HL-60 (cell line): ENCODE results near the gene ACOX3.

Experiments used
- DNase-seq, 2 experiments: peaks; one replicate each; pipeline ENCODE4 v3.0.0-alpha.2; 2010 to 2020; ENCODE audit warnings: low read depth in 1 of 2, low spot score in 1 of 2
- H3K27ac ChIP-seq: fragments of 250-450 bp; sonication (Bioruptor Pico); replicated peaks from 2 replicates; pipeline ENCODE4 v1.5.1; 2020; ENCODE audit warnings: mild to moderate bottlenecking, moderate library complexity
- H3K27me3 ChIP-seq: fragments of 250-450 bp; sonication (Bioruptor Pico); 2 replicates; pipeline ENCODE4 v1.5.1; 2021; ENCODE audit warnings: mild to moderate bottlenecking, moderate library complexity; ENCODE audit not compliant: insufficient read depth, poor library complexity, severe bottlenecking
- H3K4me3 ChIP-seq: replicated peaks from 2 replicates; pipeline ENCODE4 v1.5.1; 2011; ENCODE audit warnings: mild to moderate bottlenecking, control low read depth, low read length; ENCODE audit not compliant: insufficient read depth
- CTCF ChIP-seq: IDR thresholded peaks from one replicate; pipeline ENCODE4 v1.5.1; 2011; ENCODE audit warnings: low read length, control low read depth, inconsistent platforms; ENCODE audit not compliant: insufficient read depth
- GABPA ChIP-seq: IDR thresholded peaks from 2 replicates; pipeline ENCODE4 v1.6.1; 2012; ENCODE audit warnings: low read depth
- POLR2AphosphoS5 ChIP-seq: IDR thresholded peaks from 2 replicates; pipeline ENCODE4 v1.6.1; 2012; ENCODE audit warnings: low read depth
- REST ChIP-seq: IDR thresholded peaks from 2 replicates; pipeline ENCODE4 v1.6.1; 2012; ENCODE audit warnings: low read depth; ENCODE audit not compliant: insufficient replicate concordance
- SPI1 ChIP-seq: IDR thresholded peaks from 2 replicates; pipeline ENCODE4 v1.6.1; 2012; ENCODE audit warnings: low read depth, mild to moderate bottlenecking, borderline replicate concordance

The ACOX3 gene

GRCh38 chr4:8368061-8368481, 72.5 kb downstream of the ACOX3 start:
- TF ChIP-seq REST (no peak), POLR2AphosphoS5 (no peak), SPI1 (no peak), CTCF (no peak), GABPA (no peak)
- Histone ChIP-seq H3K27me3 (no peaks in the 10 kb centered on the region), H3K27ac (no peak overlapping the region), H3K4me3 (no peak overlapping the region)
- DNase-seq: no peak

- H3K27me3 ChIP-seq: no peaks in the 10 kb centered on the region
- DNase-seq: no peak
- H3K27ac ChIP-seq: no peak overlapping the region
- H3K4me3 ChIP-seq: no peak overlapping the region
- TF ChIP-seq SPI1: no peak
- no peak for TF ChIP-seq CTCF
- TF ChIP-seq GABPA: no peak
- no peak for TF ChIP-seq POLR2AphosphoS5
- no peak for TF ChIP-seq REST
Observed at GRCh38 chr4:8366601-8367000, 73.9 kb downstream of the ACOX3 start.

GRCh38 chr4:8365951-8366350, 74.6 kb downstream of the ACOX3 start:
- H3K27me3 ChIP-seq: no peaks in the 10 kb centered on the region
- no peak for DNase-seq
- TF ChIP-seq SPI1: no peak
- TF ChIP-seq REST: no peak
- TF ChIP-seq POLR2AphosphoS5: no peak
- TF ChIP-seq CTCF: no peak
- no peak for TF ChIP-seq GABPA
- no peak overlapping the region for H3K27ac ChIP-seq
- no peak overlapping the region for H3K4me3 ChIP-seq
